ENCODE measurements around the gene H2AZ1.

- no peak for TF ChIP-seq CTCF (IDR thresholded peaks at IDR 0.05; ENCODE audit: low read length)
- no peak for TF ChIP-seq EZH2 (IDR thresholded peaks at IDR 0.05; ENCODE audit: borderline replicate concordance, low read length)
Observed at GRCh38 chr4:99966692-99967091, 16.6 kb upstream of the H2AZ1 start.

Measured in OCI-LY1 (cell line).